ENCODE data around the gene RPS10.

RPS10 gene

DNA sequence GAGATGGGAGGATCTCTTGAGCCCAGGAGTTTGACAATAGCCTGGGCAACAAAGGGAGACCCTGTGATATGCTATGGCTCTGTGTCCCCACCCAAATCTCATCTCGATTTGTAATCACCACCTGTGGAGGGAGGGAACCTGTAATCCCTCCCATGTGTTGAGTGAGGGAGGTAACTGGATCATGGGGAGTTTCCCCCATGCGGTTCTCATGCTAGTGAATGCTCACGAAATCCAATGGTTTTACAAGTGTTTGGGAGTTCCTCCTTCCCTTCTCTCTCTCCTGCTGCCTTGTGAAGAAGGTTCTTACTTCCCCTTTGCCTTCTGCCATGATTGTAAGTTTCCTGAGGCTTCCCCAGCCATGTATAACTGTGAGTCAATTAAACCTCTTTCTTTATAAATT, 36.8 kb downstream of the RPS10 start:
- DNase-seq (ENCODE audit: extremely low spot score) = no peak
- no peak for TF ChIP-seq ELF4 (IDR thresholded peaks at IDR 0.05)
- TF ChIP-seq NFRKB (IDR thresholded peaks at IDR 0.05) = no peak
- TF ChIP-seq FOXA1 (IDR thresholded peaks at IDR 0.05) = no peak
- no peak for TF ChIP-seq HDGF (IDR thresholded peaks at IDR 0.05; ENCODE audit: borderline replicate concordance)
- TF ChIP-seq BHLHE40 (IDR thresholded peaks at IDR 0.05; ENCODE audit: borderline replicate concordance) = no peak
- TF ChIP-seq SUZ12 (IDR thresholded peaks at IDR 0.05) = no peak
- TF ChIP-seq LEF1 (IDR thresholded peaks at IDR 0.05; ENCODE audit: borderline replicate concordance) = no peak
- TF ChIP-seq ZNF384 (IDR thresholded peaks at IDR 0.05) = no peak
- TF ChIP-seq FOXK2 (IDR thresholded peaks at IDR 0.05) = no peak
- TF ChIP-seq CTBP1 (IDR thresholded peaks at IDR 0.05; ENCODE audit: borderline replicate concordance) = no peak
- no peak for TF ChIP-seq SP1 (IDR thresholded peaks at IDR 0.05)
- TF ChIP-seq TARDBP (IDR thresholded peaks at IDR 0.05) = no peak
- CTCF ChIA-PET = interaction anchor here (0.7 kb wide), 1 partner anchor 812 kb away, joined by 4 read pairs; no protein-coding TSS in a partner anchor
- POLR2A ChIA-PET = no interaction called here

GRCh38 chr6:34388421-34388820, 37.4 kb downstream of the RPS10 start:
- no peak for DNase-seq (ENCODE audit: extremely low spot score)
- ChIA-PET POLR2A (no interaction called here), CTCF (interaction anchor here (0.7 kb wide), 1 partner anchor 813 kb away, joined by 4 read pairs; no protein-coding TSS in a partner anchor)
- no peak for TF ChIP-seq NFRKB (IDR thresholded peaks at IDR 0.05)
- TF ChIP-seq CTBP1 (IDR thresholded peaks at IDR 0.05; ENCODE audit: borderline replicate concordance) = no peak
- no peak for TF ChIP-seq SP1 (IDR thresholded peaks at IDR 0.05)
- no peak for TF ChIP-seq ELF4 (IDR thresholded peaks at IDR 0.05)
- TF ChIP-seq SUZ12 (IDR thresholded peaks at IDR 0.05) = no peak
- no peak for TF ChIP-seq PKNOX1 (IDR thresholded peaks at IDR 0.05)
- no peak for TF ChIP-seq L3MBTL2 (conservative IDR thresholded peaks at IDR 0.05)
- no peak for TF ChIP-seq FOXA1 (IDR thresholded peaks at IDR 0.05)
- TF ChIP-seq LEF1 (IDR thresholded peaks at IDR 0.05; ENCODE audit: borderline replicate concordance) = no peak
- TF ChIP-seq TARDBP (IDR thresholded peaks at IDR 0.05) = no peak

DNA sequence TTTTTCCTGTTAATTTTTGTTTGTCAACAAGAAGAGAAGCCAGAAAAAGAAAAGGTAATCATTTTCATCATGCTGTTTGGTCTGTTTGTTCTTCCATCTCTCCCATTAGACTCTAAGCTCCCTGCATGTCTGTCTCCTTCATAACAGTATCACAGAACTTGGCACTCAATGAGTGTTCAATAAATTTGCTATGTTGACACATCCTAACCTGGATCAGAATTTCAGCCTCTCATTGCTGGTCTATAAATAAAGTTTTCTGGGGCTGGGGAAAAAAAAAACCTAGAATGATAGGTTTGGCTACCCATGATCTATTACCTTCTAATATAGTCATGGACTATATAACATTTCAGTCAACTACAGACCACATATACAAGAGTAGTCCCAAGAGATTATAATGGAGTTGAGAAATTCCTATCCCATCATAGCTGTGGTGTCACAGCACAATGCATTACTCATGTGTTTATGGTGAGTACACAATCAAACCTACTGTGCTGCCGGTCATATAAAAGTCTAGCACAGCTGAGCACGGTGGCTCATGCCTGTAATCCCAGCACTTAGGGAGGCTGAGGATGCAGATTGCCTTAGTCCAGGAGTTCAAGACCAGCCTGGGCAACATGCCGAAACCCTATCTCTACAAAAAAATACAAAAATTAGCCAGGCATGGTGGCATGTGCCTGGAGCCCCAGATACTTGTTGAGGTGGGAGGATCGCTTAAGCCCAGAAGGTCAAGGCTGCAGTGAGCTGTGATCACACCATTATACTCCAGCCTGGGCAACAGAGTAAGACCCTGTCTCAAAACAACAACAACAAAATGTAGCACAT, 39.3 kb downstream of the RPS10 start:
- TF ChIP-seq ZNF384 (IDR thresholded peaks at IDR 0.05) (peak; percentile 97), BHLHE40 (IDR thresholded peaks at IDR 0.05; ENCODE audit: borderline replicate concordance) (no peak), CTBP1 (IDR thresholded peaks at IDR 0.05; ENCODE audit: borderline replicate concordance) (peak; percentile 57; the same call in 1 of the 2 replicates), PKNOX1 (IDR thresholded peaks at IDR 0.05) (peak; percentile 91), FOXK2 (IDR thresholded peaks at IDR 0.05) (no peak)
- ChIA-PET CTCF (interaction anchor here (1.1 kb wide), 1 partner anchor 28 kb away, joined by 3 read pairs; no protein-coding TSS in a partner anchor), POLR2A (interaction anchor here (0.7 kb wide), 1 partner anchor 163 kb away, joined by 3 read pairs; no protein-coding TSS in a partner anchor)
- DNase-seq (ENCODE audit: extremely low spot score) = no peak

GRCh38 chr6:34385793-34386195, 40.1 kb downstream of the RPS10 start:
- POLR2A ChIA-PET = interaction anchor here (0.7 kb wide), 1 partner anchor 162 kb away, joined by 3 read pairs; no protein-coding TSS in a partner anchor
- CTCF ChIA-PET = interaction anchor here (0.6 kb wide), 1 partner anchor 28 kb away, joined by 4 read pairs; no protein-coding TSS in a partner anchor
- no peak for TF ChIP-seq LEF1 (IDR thresholded peaks at IDR 0.05; ENCODE audit: borderline replicate concordance)
- no peak for TF ChIP-seq PKNOX1 (IDR thresholded peaks at IDR 0.05)
- TF ChIP-seq HDGF (IDR thresholded peaks at IDR 0.05; ENCODE audit: borderline replicate concordance) = no peak
- TF ChIP-seq SUZ12 (IDR thresholded peaks at IDR 0.05) = no peak
- no peak for TF ChIP-seq FOXA1 (IDR thresholded peaks at IDR 0.05)
- no peak for TF ChIP-seq ELF4 (IDR thresholded peaks at IDR 0.05)
- no peak for TF ChIP-seq SP1 (IDR thresholded peaks at IDR 0.05)
- DNase-seq (ENCODE audit: extremely low spot score) = no peak

GRCh38 chr6:34384321-34385153, 41.3 kb downstream of the RPS10 start:
- ChIA-PET CTCF (interaction anchor here (0.8 kb wide), 1 partner anchor 221 kb away, joined by 3 read pairs; no protein-coding TSS in a partner anchor), POLR2A (interaction anchor here (1.0 kb wide), 1 partner anchor 136 kb away, joined by 3 read pairs; the partner anchor contains the start of gene SMIM29)
- DNase-seq (ENCODE audit: extremely low spot score) = no peak
- TF ChIP-seq BHLHE40 (IDR thresholded peaks at IDR 0.05; ENCODE audit: borderline replicate concordance) (no peak), SUZ12 (IDR thresholded peaks at IDR 0.05) (no peak), ZNF384 (IDR thresholded peaks at IDR 0.05) (no peak), LEF1 (IDR thresholded peaks at IDR 0.05; ENCODE audit: borderline replicate concordance) (no peak), NFRKB (IDR thresholded peaks at IDR 0.05) (no peak), TARDBP (IDR thresholded peaks at IDR 0.05) (no peak), L3MBTL2 (conservative IDR thresholded peaks at IDR 0.05) (no peak), PKNOX1 (IDR thresholded peaks at IDR 0.05) (no peak), ELF4 (IDR thresholded peaks at IDR 0.05) (no peak), SP1 (IDR thresholded peaks at IDR 0.05) (no peak)

Data from HEK293T (cell line).